ENCODE measurements around the gene LAYN.

The LAYN gene

DNA sequence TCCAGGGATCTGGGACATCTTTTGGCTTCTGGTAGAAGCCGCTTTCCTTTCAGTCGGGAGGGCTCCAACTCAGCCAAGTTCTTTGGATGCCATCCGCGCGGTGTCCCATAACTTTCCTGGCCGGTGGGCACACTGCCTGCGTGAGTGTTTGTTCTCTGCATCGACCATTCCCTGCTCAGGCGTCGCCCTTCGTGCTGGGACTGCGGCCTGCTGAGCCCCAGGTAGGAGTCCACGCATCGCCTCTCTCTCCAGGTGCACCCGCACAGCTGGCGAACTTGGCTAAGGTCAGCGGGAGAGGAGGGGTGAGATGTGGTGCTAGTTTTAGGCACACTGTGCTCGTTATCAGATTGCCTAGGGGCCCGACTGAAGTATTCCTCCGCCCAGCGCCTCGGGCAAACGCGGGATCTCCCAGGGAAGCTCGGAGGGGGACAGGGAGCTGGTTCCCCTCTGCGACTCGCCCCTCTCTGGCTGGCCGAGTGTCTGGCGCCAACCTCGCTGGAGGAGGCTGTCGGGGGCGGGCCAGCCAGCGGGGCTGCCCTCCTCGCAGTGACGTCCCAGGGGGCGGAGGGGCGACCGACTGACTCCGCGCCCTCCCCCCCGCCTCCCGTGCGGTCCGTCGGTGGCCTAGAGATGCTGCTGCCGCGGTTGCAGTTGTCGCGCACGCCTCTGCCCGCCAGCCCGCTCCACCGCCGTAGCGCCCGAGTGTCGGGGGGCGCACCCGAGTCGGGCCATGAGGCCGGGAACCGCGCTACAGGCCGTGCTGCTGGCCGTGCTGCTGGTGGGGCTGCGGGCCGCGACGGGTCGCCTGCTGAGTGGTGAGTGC is at the start of gene LAYN:
TSS of gene LAYN (plus strand) at position 607 of the 823 bp plus-strand sequence. CDS start at position 731, 124 bp downstream.
- DNase-seq = peak; percentile 77

GRCh38 chr11:111494040-111494439 is 46.5 kb upstream of the LAYN start:
- peak overlapping the region; percentile 26 for H3K27ac Mint-ChIP-seq
- TF ChIP-seq, protein P1, sequence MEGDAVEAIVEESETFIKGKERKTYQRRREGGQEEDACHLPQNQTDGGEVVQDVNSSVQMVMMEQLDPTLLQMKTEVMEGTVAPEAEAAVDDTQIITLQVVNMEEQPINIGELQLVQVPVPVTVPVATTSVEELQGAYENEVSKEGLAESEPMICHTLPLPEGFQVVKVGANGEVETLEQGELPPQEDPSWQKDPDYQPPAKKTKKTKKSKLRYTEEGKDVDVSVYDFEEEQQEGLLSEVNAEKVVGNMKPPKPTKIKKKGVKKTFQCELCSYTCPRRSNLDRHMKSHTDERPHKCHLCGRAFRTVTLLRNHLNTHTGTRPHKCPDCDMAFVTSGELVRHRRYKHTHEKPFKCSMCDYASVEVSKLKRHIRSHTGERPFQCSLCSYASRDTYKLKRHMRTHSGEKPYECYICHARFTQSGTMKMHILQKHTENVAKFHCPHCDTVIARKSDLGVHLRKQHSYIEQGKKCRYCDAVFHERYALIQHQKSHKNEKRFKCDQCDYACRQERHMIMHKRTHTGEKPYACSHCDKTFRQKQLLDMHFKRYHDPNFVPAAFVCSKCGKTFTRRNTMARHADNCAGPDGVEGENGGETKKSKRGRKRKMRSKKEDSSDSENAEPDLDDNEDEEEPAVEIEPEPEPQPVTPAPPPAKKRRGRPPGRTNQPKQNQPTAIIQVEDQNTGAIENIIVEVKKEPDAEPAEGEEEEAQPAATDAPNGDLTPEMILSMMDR (IDR thresholded peaks at IDR 0.05) = no peak
- no peaks in the 10 kb centered on the region for H3K36me3 Mint-ChIP-seq (ENCODE audit: low read depth)
- peaks cover 13% of the 10 kb centered on the region for H3K27me3 Mint-ChIP-seq (ENCODE audit: low read depth, poor library complexity)
- H3K9me3 Mint-ChIP-seq = peaks cover 8% of the 10 kb centered on the region
- no peak overlapping the region for H3K4me3 Mint-ChIP-seq
- no peak for DNase-seq
- H3K4me1 Mint-ChIP-seq = no peaks in the 10 kb centered on the region

More for the DNA sequence above, at the start of gene LAYN:
- H3K4me3 Mint-ChIP-seq = peak within 1 kb of the TSS; percentile 86
- H3K36me3 Mint-ChIP-seq (ENCODE audit: low read depth) = no peaks in the 10 kb centered on the region
- H3K27me3 Mint-ChIP-seq (ENCODE audit: low read depth, poor library complexity) = peaks cover 87% of the 10 kb centered on the region
- no peak within 1 kb of the TSS for H3K27ac Mint-ChIP-seq
- H3K9me3 Mint-ChIP-seq = peaks cover 4% of the 10 kb centered on the region
- TF ChIP-seq, protein P1 (IDR thresholded peaks at IDR 0.05) = no peak
- peaks cover 26% of the 10 kb centered on the region for H3K4me1 Mint-ChIP-seq

DNA sequence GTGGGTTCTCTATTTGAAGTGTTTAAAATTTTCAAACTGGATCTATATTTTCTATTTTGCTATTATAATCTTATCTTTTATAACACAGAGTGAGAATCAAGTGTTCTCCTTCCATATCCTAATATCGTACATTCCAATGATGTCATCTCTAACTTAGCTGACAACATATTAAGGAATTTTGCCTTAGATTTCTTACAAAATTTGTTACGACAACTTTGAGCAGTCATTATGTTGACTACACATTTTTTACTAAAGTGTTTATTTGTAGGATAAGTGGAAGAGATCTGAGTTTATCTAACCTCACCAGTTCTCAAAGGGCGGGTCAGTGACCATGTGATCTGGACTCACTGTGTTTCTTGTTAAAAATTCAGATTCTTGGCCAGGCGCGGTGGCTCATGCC is 41.0 kb upstream of the LAYN start:
- TF ChIP-seq, protein P1 (IDR thresholded peaks at IDR 0.05) = no peak
- H3K27me3 Mint-ChIP-seq (ENCODE audit: low read depth, poor library complexity) = peaks cover 11% of the 10 kb centered on the region
- no peaks in the 10 kb centered on the region for H3K4me1 Mint-ChIP-seq
- no peak overlapping the region for H3K4me3 Mint-ChIP-seq
- DNase-seq = no peak
- H3K36me3 Mint-ChIP-seq (ENCODE audit: low read depth) = no peaks in the 10 kb centered on the region
- no peaks in the 10 kb centered on the region for H3K9me3 Mint-ChIP-seq
- H3K27ac Mint-ChIP-seq = no peak overlapping the region

DNA sequence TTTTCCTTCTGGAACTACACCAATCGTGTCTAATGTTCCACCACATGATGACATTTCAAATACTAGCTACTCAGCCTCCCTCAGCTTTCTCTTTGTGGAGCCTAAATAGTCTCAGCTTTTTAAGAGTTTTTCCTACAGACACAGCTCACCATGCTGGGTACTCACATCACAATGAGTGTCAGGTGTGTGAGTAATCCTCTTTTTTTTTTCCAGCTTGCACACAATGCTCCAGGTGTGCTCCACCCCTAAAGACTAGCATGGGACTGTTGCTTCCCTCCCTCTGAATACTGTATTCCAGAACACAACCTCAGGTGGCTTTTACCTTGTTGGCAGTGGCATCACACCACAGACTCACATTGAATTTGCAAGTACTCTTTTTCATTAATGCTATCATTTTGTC is 40.0 kb upstream of the LAYN start:
- no peaks in the 10 kb centered on the region for H3K36me3 Mint-ChIP-seq (ENCODE audit: low read depth)

GRCh38 chr11:111502611-111503010 is 37.9 kb upstream of the LAYN start:
- DNase-seq = no peak
- Mint-ChIP-seq H3K27ac (no peak overlapping the region), H3K9me3 (no peaks in the 10 kb centered on the region), H3K4me3 (no peak overlapping the region), H3K36me3 (ENCODE audit: low read depth) (no peaks in the 10 kb centered on the region), H3K4me1 (no peaks in the 10 kb centered on the region), H3K27me3 (ENCODE audit: low read depth, poor library complexity) (peaks cover 20% of the 10 kb centered on the region)
- TF ChIP-seq, protein P1 (IDR thresholded peaks at IDR 0.05) = no peak

More for the DNA sequence above, 40.0 kb upstream of the LAYN start:
- no peak for DNase-seq
- Mint-ChIP-seq H3K27me3 (ENCODE audit: low read depth, poor library complexity) (peaks cover 18% of the 10 kb centered on the region), H3K4me3 (no peak overlapping the region), H3K4me1 (no peaks in the 10 kb centered on the region), H3K27ac (no peak overlapping the region), H3K9me3 (no peaks in the 10 kb centered on the region)
- TF ChIP-seq, protein P1 (IDR thresholded peaks at IDR 0.05) = no peak

DNA sequence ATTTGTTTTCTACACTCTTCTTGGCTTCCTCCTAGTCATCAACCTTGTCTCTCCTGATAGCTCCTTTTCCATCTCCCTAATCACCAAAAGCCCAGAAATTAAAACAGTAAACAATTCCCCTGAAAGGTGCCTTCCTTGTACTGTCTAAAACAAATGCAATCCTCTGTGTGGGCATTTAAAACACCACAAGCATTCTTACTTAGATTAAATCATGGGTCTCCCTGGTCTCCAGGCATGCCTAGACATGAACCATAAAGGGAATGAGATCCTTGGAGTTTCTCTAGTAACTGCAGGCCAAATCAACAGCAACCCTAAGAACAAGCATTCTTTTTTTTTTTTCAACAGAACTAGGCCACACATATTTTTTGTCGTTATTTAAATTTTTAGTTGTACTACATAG is 30.2 kb upstream of the LAYN start:
- DNase-seq = no peak

More for the DNA sequence above, 30.2 kb upstream of the LAYN start:
- Mint-ChIP-seq H3K27ac (no peak overlapping the region), H3K36me3 (ENCODE audit: low read depth) (no peaks in the 10 kb centered on the region), H3K4me1 (peaks cover 5% of the 10 kb centered on the region), H3K9me3 (no peaks in the 10 kb centered on the region), H3K4me3 (no peak overlapping the region), H3K27me3 (ENCODE audit: low read depth, poor library complexity) (peaks cover 58% of the 10 kb centered on the region)
- TF ChIP-seq, protein P1 (IDR thresholded peaks at IDR 0.05) = no peak

Measured in nephron progenitor cell (in vitro differentiated cells).